Measurements from ENCODE around the gene RSPRY1. TPM values are rescaled to one million over a fixed set of nuclear protein-coding genes. Genes with fewer than 3 reads are reported as not detected.

Gene RSPRY1
- total RNA-seq, 1 donor from 2014 or later: 37.6 TPM

- Histone ChIP-seq H3K9me3 (no peaks in the 10 kb centered on the region), H3K27me3 (no peaks in the 10 kb centered on the region), H3K4me3 (peak overlapping the region; percentile 55 to 57), H3K4me1 (peaks cover 25% of the 10 kb centered on the region), H3K27ac (peak overlapping the region; percentile 57), H3K36me3 (no peaks in the 10 kb centered on the region)
- TF ChIP-seq POLR2A (IDR thresholded peaks at IDR 0.05) (no peak), POLR2AphosphoS5 (IDR thresholded peaks at IDR 0.05; ENCODE audit: insufficient read depth in 1 of 2, low read depth in 1 of 2) (no peak), CTCF (IDR thresholded peaks at IDR 0.05) (no peak)
- intact Hi-C loops (cut with DNase I): no loop called here
- no peak for DNase-seq (ENCODE audit: extremely low spot score in 2 of 2)
Measured at GRCh38 chr16:57284952-57285363, 98.8 kb downstream of the RSPRY1 start.

GRCh38 chr16:57285379-57285778 lies 99.2 kb downstream of the RSPRY1 start:
- TF ChIP-seq CTCF (IDR thresholded peaks at IDR 0.05) (no peak), POLR2A (IDR thresholded peaks at IDR 0.05) (no peak), POLR2AphosphoS5 (IDR thresholded peaks at IDR 0.05; ENCODE audit: insufficient read depth in 1 of 2, low read depth in 1 of 2) (no peak)
- DNase-seq (ENCODE audit: extremely low spot score in 2 of 2): no peak
- Histone ChIP-seq H3K36me3 (no peaks in the 10 kb centered on the region), H3K27me3 (no peaks in the 10 kb centered on the region), H3K27ac (no peak overlapping the region), H3K4me1 (peaks cover 21% of the 10 kb centered on the region), H3K9me3 (no peaks in the 10 kb centered on the region), H3K4me3 (no peak overlapping the region)
- intact Hi-C loops (cut with DNase I): no loop called here

GRCh38 chr16:57289391-57290257 lies 103.5 kb downstream of the RSPRY1 start:
- TF ChIP-seq POLR2AphosphoS5 (IDR thresholded peaks at IDR 0.05; ENCODE audit: insufficient read depth in 1 of 2, low read depth in 1 of 2) (no peak), CTCF (IDR thresholded peaks at IDR 0.05) (no peak), POLR2A (IDR thresholded peaks at IDR 0.05) (no peak)
- intact Hi-C loops (cut with DNase I): no loop called here
- Histone ChIP-seq H3K9me3 (no peaks in the 10 kb centered on the region), H3K4me3 (no peak overlapping the region), H3K36me3 (no peaks in the 10 kb centered on the region), H3K27ac (no peak overlapping the region), H3K27me3 (no peaks in the 10 kb centered on the region), H3K4me1 (no peaks in the 10 kb centered on the region)
- no peak for DNase-seq (ENCODE audit: extremely low spot score in 2 of 2)

Other genes with a start within 250 kb of the RSPRY1 start
- not detected for gene CETP, start 224.4 kb upstream of the RSPRY1 start, total RNA-seq
- gene NLRC5, start 196.8 kb upstream of the RSPRY1 start, total RNA-seq: 114 TPM
- gene CPNE2, start 93.7 kb upstream of the RSPRY1 start, total RNA-seq: 40.3 TPM
- gene PSME3IP1, start 290 bp upstream of the RSPRY1 start, total RNA-seq: 70.5 TPM
- gene ARL2BP, start 58.9 kb downstream of the RSPRY1 start, total RNA-seq: 44.7 TPM
- 44.0 TPM for gene PLLP, start 98.3 kb downstream of the RSPRY1 start, total RNA-seq
- 0.49 TPM for gene CCL22, start 172.5 kb downstream of the RSPRY1 start, total RNA-seq
- gene CX3CL1, start 186.2 kb downstream of the RSPRY1 start, total RNA-seq: 24.8 TPM
- gene CCL17, start 218.4 kb downstream of the RSPRY1 start, total RNA-seq: not detected